PC-9 (cell line): ENCODE results near the gene SH3TC1. TPM values are rescaled to one million over a fixed set of nuclear protein-coding genes. Genes with fewer than 3 reads are reported as not detected.

ENCODE experiments used
- BruUV-seq: library from RNA; stranded (reverse); fragments of 400-500 nt; replicated peaks from 2 replicates; lab custom pipeline; 2021; lab: Mats Ljungman, UMichigan
- CTCF ChIA-PET: fragments of 300-600 bp; sonication (Branson Sonifier 250); formaldehyde crosslinking; loops from one replicate; lab custom pipeline; 2022; ENCODE audit warnings: antibody characterized with exemption; lab: Charles Lee
- POLR2A ChIA-PET: fragments of 300-600 bp; sonication (Branson Sonifier 250); formaldehyde crosslinking; loops from one replicate; lab custom pipeline; 2022; ENCODE audit warnings: antibody characterized with exemption; ENCODE audit not compliant: unreplicated experiment; lab: Charles Lee
- DNase-seq, 2 experiments: peaks; one replicate each; pipeline versions ENCODE4 v3.0.0 to v3.0.0-alpha.2; 2015 to 2022; ENCODE audit warnings: mixed read lengths in 1 of 2
- H2AFZ ChIP-seq: fragments of 200-600 bp; sonication (generic); 2 replicates; pipeline ENCODE4 v1.8.1; 2017; ENCODE audit warnings: antibody characterized with exemption
- H3F3A ChIP-seq: fragments of 200-600 bp; sonication (generic); 2 replicates; pipeline ENCODE4 v1.8.1; 2017; ENCODE audit warnings: antibody characterized with exemption, mild to moderate bottlenecking, low read depth; ENCODE audit not compliant: insufficient read depth
- H3K27ac ChIP-seq: fragments of 200-600 bp; sonication (generic); 2 replicates; pipeline ENCODE4 v1.6.1; 2016; ENCODE audit warnings: mixed run types
- H3K27me3 ChIP-seq: fragments of 200-600 bp; sonication (generic); 2 replicates; pipeline ENCODE4 v1.6.1; 2016; ENCODE audit warnings: low read depth, mixed run types; ENCODE audit not compliant: insufficient read depth
- H3K36me3 ChIP-seq: fragments of 200-600 bp; sonication (generic); 2 replicates; pipeline ENCODE4 v1.6.1; 2016; ENCODE audit warnings: low read depth, mixed run types
- H3K4me1 ChIP-seq: fragments of 200-600 bp; sonication (generic); replicated peaks from 2 replicates; pipeline ENCODE4 v1.6.1; 2016; ENCODE audit warnings: mixed run types; ENCODE audit not compliant: insufficient read depth
- H3K4me2 ChIP-seq: fragments of 200-600 bp; sonication (generic); 2 replicates; pipeline ENCODE4 v1.6.1; 2017; ENCODE audit warnings: mixed run types
- H3K4me3 ChIP-seq: fragments of 200-600 bp; sonication (generic); 2 replicates; pipeline ENCODE4 v1.6.1; 2016; ENCODE audit warnings: mixed run types
- H3K79me2 ChIP-seq: fragments of 200-600 bp; sonication (generic); 2 replicates; pipeline ENCODE4 v1.6.1; 2017; ENCODE audit warnings: low read depth, mixed run types
- H3K9me2 ChIP-seq: fragments of 200-600 bp; sonication (generic); 2 replicates; pipeline ENCODE4 v1.8.1; 2017; ENCODE audit warnings: mild to moderate bottlenecking; ENCODE audit not compliant: insufficient read depth
- H3K9me3 ChIP-seq: fragments of 200-600 bp; sonication (generic); 2 replicates; pipeline ENCODE4 v1.8.1; 2016; ENCODE audit warnings: low read depth; ENCODE audit not compliant: insufficient read depth
- H4K20me1 ChIP-seq: fragments of 200-600 bp; sonication (generic); 2 replicates; pipeline ENCODE4 v1.8.1; 2017; ENCODE audit not compliant: insufficient read depth
- EZH2 ChIP-seq: fragments of 200-600 bp; sonication (generic); IDR thresholded peaks from 2 replicates; pipeline ENCODE4 v1.8.0; 2017; ENCODE audit warnings: antibody characterized with exemption, low read depth
- intact Hi-C: fragments of 100-400 bp; cut with micrococcal nuclease; formaldehyde crosslinking; loops from one replicate; pipeline ENCODE4 v1.10.0; 2022; ENCODE audit not compliant: unreplicated experiment
- total RNA-seq: library from RNA; stranded (reverse); gene quantifications from 2 replicates; pipeline ENCODE4 v1.2.3, GENCODE V29; 2021
- TF ChIP-seq, protein P1 (sequence below): fragments of 200-600 bp; sonication (generic); conservative IDR thresholded peaks from 2 replicates; pipeline ENCODE4 v1.6.1; 2017; ENCODE audit warnings: mixed run types, antibody characterized with exemption, mild to moderate bottlenecking, moderate library complexity

SH3TC1 gene
- total RNA-seq, 1 experiment from 2014 or later, result 5.2 TPM

DNA sequence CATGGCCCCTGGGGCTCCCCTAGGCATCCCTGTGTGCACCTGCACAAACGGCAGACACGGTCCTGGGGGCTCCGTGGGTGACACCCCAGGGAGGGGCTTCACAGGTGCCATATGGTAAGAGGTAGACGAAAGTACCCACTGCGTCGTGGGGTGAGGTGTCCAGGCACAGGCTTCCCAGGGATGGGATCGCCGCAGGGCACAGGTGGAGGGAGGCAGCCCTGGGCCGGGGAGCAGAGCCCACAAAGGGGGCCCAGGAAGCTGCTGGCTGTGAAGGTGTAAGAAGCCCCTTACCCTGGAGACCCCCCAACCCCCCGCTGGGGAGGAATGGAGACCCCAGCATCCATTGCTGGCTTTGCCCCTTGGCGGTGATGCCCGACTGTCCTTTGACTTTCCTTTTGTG lies 10.9 kb downstream of the SH3TC1 start:
- Histone ChIP-seq H3K4me1 (no peaks in the 10 kb centered on the region), H3K79me2 (no peaks in the 10 kb centered on the region), H3K4me2 (no peak overlapping the region), H3K9me2 (no peaks in the 10 kb centered on the region), H3K9me3 (no peaks in the 10 kb centered on the region), H4K20me1 (no peaks in the 10 kb centered on the region), H2AFZ (no peak overlapping the region), H3F3A (no peaks in the 10 kb centered on the region), H3K27ac (no peak overlapping the region), H3K27me3 (no peaks in the 10 kb centered on the region), H3K36me3 (no peaks in the 10 kb centered on the region), H3K4me3 (no peak overlapping the region)
- POLR2A ChIA-PET, result no interaction called here
- CTCF ChIA-PET, result no interaction called here
- intact Hi-C loops, result no loop called here
- DNase-seq, result no peak
- no TSS peak for BruUV-seq
- TF ChIP-seq, protein P1, sequence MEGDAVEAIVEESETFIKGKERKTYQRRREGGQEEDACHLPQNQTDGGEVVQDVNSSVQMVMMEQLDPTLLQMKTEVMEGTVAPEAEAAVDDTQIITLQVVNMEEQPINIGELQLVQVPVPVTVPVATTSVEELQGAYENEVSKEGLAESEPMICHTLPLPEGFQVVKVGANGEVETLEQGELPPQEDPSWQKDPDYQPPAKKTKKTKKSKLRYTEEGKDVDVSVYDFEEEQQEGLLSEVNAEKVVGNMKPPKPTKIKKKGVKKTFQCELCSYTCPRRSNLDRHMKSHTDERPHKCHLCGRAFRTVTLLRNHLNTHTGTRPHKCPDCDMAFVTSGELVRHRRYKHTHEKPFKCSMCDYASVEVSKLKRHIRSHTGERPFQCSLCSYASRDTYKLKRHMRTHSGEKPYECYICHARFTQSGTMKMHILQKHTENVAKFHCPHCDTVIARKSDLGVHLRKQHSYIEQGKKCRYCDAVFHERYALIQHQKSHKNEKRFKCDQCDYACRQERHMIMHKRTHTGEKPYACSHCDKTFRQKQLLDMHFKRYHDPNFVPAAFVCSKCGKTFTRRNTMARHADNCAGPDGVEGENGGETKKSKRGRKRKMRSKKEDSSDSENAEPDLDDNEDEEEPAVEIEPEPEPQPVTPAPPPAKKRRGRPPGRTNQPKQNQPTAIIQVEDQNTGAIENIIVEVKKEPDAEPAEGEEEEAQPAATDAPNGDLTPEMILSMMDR, result no peak

DNA sequence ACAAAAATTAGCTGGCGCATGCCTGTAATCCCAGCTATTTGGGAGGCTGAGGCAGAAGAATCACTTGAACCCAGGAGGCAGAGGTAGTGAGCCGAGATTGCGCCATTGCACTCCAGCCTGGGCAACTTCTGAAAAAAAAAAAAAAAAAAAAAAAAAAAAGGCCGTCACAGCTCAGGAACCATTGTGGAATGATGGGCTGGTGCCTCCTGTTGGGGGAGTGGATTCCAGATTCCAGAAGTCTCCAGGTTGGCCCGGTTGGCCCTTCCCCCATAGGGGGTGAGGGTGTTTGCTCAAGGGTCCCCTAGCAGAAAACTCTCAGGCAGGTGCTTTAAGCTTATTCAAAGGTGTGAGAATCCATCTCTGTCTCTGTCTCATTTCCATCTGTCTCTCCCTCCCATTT lies 11.5 kb downstream of the SH3TC1 start:
- Histone ChIP-seq H2AFZ (no peak overlapping the region), H3K27me3 (no peaks in the 10 kb centered on the region), H3K79me2 (no peaks in the 10 kb centered on the region), H3K9me3 (no peaks in the 10 kb centered on the region), H3K9me2 (no peaks in the 10 kb centered on the region), H3K36me3 (no peaks in the 10 kb centered on the region), H3K4me1 (no peaks in the 10 kb centered on the region), H3K4me3 (no peak overlapping the region), H3K27ac (no peak overlapping the region), H3F3A (no peaks in the 10 kb centered on the region), H3K4me2 (no peak overlapping the region), H4K20me1 (no peaks in the 10 kb centered on the region)
- no peak for TF ChIP-seq EZH2
- TF ChIP-seq, protein P1, result no peak
- ChIA-PET CTCF (interaction anchor here (0.6 kb wide), 1 partner anchor 881 kb away, joined by 4 read pairs; no protein-coding TSS in a partner anchor), POLR2A (no interaction called here)
- no peak for DNase-seq
- intact Hi-C loops, result no loop called here
- BruUV-seq, result no TSS peak

DNA sequence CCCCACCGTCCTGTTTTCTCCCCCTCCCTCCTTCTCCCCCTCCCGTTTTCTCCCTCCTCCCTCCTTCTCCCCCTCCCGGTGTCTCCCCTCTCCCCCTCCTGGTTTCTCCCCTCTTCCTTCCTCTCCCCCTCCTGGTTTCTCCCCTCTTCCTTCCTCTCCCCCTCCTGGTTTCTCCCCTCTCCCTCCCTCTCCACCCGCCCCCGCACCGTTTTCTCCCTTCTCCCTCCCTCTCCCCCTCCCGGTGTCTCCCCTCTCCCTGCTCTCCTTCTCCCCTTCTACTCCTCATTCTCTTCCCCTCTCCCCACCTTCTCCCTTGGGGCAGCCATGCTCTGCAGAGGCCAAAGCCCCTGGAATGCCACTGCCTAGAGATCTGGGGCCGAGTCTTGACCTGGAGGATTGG lies 12.2 kb downstream of the SH3TC1 start:
- TF ChIP-seq EZH2, result no peak
- TF ChIP-seq, protein P1, result no peak
- ChIA-PET POLR2A (no interaction called here), CTCF (interaction anchor here (0.6 kb wide), 1 partner anchor 882 kb away, joined by 4 read pairs; no protein-coding TSS in a partner anchor)
- Histone ChIP-seq H3K27me3 (no peaks in the 10 kb centered on the region), H3K4me1 (no peaks in the 10 kb centered on the region), H3K36me3 (no peaks in the 10 kb centered on the region), H2AFZ (no peak overlapping the region), H3K9me2 (no peaks in the 10 kb centered on the region), H3K9me3 (no peaks in the 10 kb centered on the region), H4K20me1 (no peaks in the 10 kb centered on the region), H3K4me2 (no peak overlapping the region), H3K79me2 (no peaks in the 10 kb centered on the region), H3F3A (no peaks in the 10 kb centered on the region), H3K27ac (no peak overlapping the region), H3K4me3 (no peak overlapping the region)
- no peak for DNase-seq
- intact Hi-C loops, result no loop called here
- BruUV-seq, result no TSS peak
